MM.1S (cell line): ENCODE results near the gene FAM120B.

Experiments
- DNase-seq: peaks from one replicate; pipeline ENCODE4 v3.0.0-alpha.2; 2015
- H2AFZ ChIP-seq: fragments of 300-600 bp; sonication (generic); 2 replicates; pipeline ENCODE4 v1.6.0; 2016; ENCODE audit warnings: antibody characterized with exemption, low read length
- H3F3A ChIP-seq: fragments of 300-600 bp; sonication (generic); 2 replicates; pipeline ENCODE4 v1.6.1; 2016; ENCODE audit warnings: mild to moderate bottlenecking, antibody characterized with exemption, low read length, moderate library complexity, mixed read lengths; ENCODE audit not compliant: insufficient read depth
- H3K27ac ChIP-seq: fragments of 300-600 bp; sonication (generic); 2 replicates; pipeline ENCODE4 v1.5.1; 2016; ENCODE audit warnings: mild to moderate bottlenecking, low read length
- H3K27me3 ChIP-seq: fragments of 300-600 bp; sonication (generic); replicated peaks from 2 replicates; pipeline ENCODE4 v1.6.0; 2016; ENCODE audit warnings: low read length; ENCODE audit not compliant: insufficient read depth
- H3K36me3 ChIP-seq: fragments of 300-600 bp; sonication (generic); replicated peaks from 2 replicates; pipeline ENCODE4 v1.6.1; 2016; ENCODE audit warnings: mild to moderate bottlenecking, low read length, mixed read lengths; ENCODE audit not compliant: insufficient read depth
- H3K4me1 ChIP-seq: fragments of 300-600 bp; sonication (generic); 2 replicates; pipeline ENCODE4 v1.6.1; 2016; ENCODE audit warnings: low read length, mixed read lengths
- H3K4me2 ChIP-seq: fragments of 300-600 bp; sonication (generic); 2 replicates; pipeline ENCODE4 v1.6.0; 2016; ENCODE audit warnings: low read depth, low read length
- H3K4me3 ChIP-seq: fragments of 300-600 bp; sonication (generic); 2 replicates; pipeline ENCODE4 v1.5.1; 2016; ENCODE audit warnings: low read length, mixed read lengths
- H3K79me2 ChIP-seq: fragments of 300-600 bp; sonication (generic); 2 replicates; pipeline ENCODE4 v1.6.1; 2016; ENCODE audit warnings: mixed run types, low read length, mixed read lengths
- H3K9ac ChIP-seq: fragments of 300-600 bp; sonication (generic); 2 replicates; pipeline ENCODE4 v1.6.1; 2016; ENCODE audit warnings: low read length, mixed read lengths
- H3K9me2 ChIP-seq: fragments of 300-600 bp; sonication (generic); replicated peaks from 2 replicates; pipeline ENCODE4 v1.6.1; 2016; ENCODE audit warnings: mild to moderate bottlenecking, low read length, mixed read lengths; ENCODE audit not compliant: insufficient read depth
- H3K9me3 ChIP-seq: fragments of 300-600 bp; sonication (generic); replicated peaks from 2 replicates; pipeline ENCODE4 v1.6.1; 2016; ENCODE audit warnings: mild to moderate bottlenecking, low read length, mixed read lengths; ENCODE audit not compliant: insufficient read depth
- H4K20me1 ChIP-seq: fragments of 300-600 bp; sonication (generic); 2 replicates; pipeline ENCODE4 v1.6.1; 2016; ENCODE audit warnings: mild to moderate bottlenecking, low read length, moderate library complexity, mixed read lengths; ENCODE audit not compliant: insufficient read depth
- EZH2 ChIP-seq: fragments of 300-600 bp; sonication (generic); optimal IDR thresholded peaks from 2 replicates; pipeline ENCODE3; 2017; ENCODE audit warnings: low read depth, mild to moderate bottlenecking, antibody characterized with exemption, low read length, mixed read lengths
- EZH2phosphoT487 ChIP-seq: fragments of 300-600 bp; sonication (generic); IDR thresholded peaks from 2 replicates; pipeline ENCODE4 v1.6.1; 2018; ENCODE audit warnings: antibody characterized with exemption, low read length
- TF ChIP-seq, protein P1 (sequence below): fragments of 300-600 bp; sonication (generic); IDR thresholded peaks from 2 replicates; pipeline ENCODE4 v1.5.1; 2016; ENCODE audit warnings: antibody characterized with exemption, low read length, mixed read lengths

The FAM120B gene

DNA sequence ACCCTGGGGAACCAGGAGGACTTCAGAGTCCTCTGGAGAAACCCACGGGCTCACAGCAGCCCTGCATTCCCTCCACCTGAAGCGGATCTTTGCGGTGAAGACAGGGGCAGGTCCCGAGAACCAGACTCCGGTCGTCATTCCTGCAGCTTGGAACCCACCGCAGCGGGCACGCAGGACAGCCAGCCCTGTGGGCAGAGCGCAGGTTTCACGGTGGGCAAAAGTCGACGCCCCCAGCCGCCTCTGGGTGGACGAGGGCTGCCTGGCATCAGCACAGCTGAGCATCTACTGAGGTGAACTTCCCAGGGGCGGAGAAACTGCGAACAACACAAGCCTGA is 128.2 kb downstream of the FAM120B start:
- no peaks in the 10 kb centered on the region for H4K20me1 ChIP-seq
- no peak overlapping the region for H3K4me3 ChIP-seq
- H2AFZ ChIP-seq, result no peak overlapping the region
- H3K9me2 ChIP-seq, result no peaks in the 10 kb centered on the region
- H3K79me2 ChIP-seq, result no peaks in the 10 kb centered on the region
- no peak overlapping the region for H3K9ac ChIP-seq
- DNase-seq, result no peak
- no peaks in the 10 kb centered on the region for H3K4me1 ChIP-seq
- H3K9me3 ChIP-seq, result no peaks in the 10 kb centered on the region
- no peak overlapping the region for H3K4me2 ChIP-seq
- TF ChIP-seq EZH2 (no peak), EZH2phosphoT487 (no peak)
- TF ChIP-seq, protein P1, sequence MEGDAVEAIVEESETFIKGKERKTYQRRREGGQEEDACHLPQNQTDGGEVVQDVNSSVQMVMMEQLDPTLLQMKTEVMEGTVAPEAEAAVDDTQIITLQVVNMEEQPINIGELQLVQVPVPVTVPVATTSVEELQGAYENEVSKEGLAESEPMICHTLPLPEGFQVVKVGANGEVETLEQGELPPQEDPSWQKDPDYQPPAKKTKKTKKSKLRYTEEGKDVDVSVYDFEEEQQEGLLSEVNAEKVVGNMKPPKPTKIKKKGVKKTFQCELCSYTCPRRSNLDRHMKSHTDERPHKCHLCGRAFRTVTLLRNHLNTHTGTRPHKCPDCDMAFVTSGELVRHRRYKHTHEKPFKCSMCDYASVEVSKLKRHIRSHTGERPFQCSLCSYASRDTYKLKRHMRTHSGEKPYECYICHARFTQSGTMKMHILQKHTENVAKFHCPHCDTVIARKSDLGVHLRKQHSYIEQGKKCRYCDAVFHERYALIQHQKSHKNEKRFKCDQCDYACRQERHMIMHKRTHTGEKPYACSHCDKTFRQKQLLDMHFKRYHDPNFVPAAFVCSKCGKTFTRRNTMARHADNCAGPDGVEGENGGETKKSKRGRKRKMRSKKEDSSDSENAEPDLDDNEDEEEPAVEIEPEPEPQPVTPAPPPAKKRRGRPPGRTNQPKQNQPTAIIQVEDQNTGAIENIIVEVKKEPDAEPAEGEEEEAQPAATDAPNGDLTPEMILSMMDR, result no peak
- no peak overlapping the region for H3K27ac ChIP-seq
- H3K27me3 ChIP-seq, result no peaks in the 10 kb centered on the region
- H3K36me3 ChIP-seq, result no peaks in the 10 kb centered on the region
- H3F3A ChIP-seq, result no peaks in the 10 kb centered on the region

DNA sequence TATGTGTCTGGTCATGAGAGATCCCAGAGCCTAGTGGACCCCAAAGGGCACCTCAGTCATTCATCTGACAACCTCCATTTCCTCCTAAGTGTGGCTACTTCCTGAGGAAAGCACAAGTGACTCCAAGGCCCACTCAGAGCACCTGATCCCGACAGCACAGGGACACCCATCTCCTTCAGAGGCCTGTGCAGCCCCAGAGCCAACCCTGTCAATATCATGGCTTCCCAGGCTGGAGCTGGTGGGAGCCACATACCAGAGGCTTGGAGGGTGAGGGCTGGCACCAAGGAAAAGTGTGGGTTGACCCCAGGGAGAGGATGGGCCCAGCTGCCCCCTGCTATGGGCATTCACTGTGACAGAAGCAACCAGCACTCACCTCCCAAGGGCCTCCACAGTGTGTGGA is 129.2 kb downstream of the FAM120B start:
- DNase-seq, result no peak
- no peaks in the 10 kb centered on the region for H3K4me1 ChIP-seq
- no peaks in the 10 kb centered on the region for H3F3A ChIP-seq
- no peak overlapping the region for H2AFZ ChIP-seq
- TF ChIP-seq, protein P1, result no peak
- TF ChIP-seq EZH2phosphoT487, result no peak
- H4K20me1 ChIP-seq, result no peaks in the 10 kb centered on the region
- H3K9me3 ChIP-seq, result no peaks in the 10 kb centered on the region
- no peaks in the 10 kb centered on the region for H3K36me3 ChIP-seq
- H3K4me3 ChIP-seq, result no peak overlapping the region
- H3K9me2 ChIP-seq, result no peaks in the 10 kb centered on the region
- no peaks in the 10 kb centered on the region for H3K79me2 ChIP-seq
- H3K4me2 ChIP-seq, result no peak overlapping the region
- H3K9ac ChIP-seq, result no peak overlapping the region
- no peaks in the 10 kb centered on the region for H3K27me3 ChIP-seq
- H3K27ac ChIP-seq, result no peak overlapping the region

DNA sequence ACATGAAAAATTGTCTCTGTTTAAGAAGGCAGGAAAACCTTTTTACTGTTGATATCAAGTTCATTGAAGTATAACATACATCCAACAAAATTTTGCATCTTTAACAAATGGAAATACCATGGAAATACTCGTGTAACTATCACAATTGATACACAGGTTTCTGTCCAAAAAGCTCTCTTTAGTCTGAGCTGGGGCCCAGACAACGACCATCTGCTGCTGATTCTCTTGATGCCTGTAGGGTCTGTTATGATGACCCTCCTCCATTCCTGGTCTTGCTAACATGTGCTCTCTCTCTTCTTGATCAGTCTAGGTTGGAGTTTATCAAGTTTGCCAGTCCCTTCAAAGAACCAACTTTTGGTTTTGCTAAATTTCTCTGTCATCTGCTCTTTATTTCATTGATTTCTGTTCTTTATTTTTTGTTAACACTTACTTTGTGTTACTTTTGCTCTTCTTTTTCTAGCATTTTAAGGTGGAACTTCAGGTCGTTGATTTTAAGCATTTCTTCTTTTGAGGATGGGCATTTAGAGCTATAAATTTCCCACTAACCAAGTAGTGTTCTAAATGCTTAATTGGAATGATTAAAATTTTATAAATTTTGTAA is 129.8 kb downstream of the FAM120B start:
- Histone ChIP-seq H4K20me1 (no peaks in the 10 kb centered on the region), H3F3A (no peaks in the 10 kb centered on the region), H3K27ac (no peak overlapping the region), H3K9ac (no peak overlapping the region), H3K4me1 (no peaks in the 10 kb centered on the region), H3K27me3 (no peaks in the 10 kb centered on the region), H3K4me2 (no peak overlapping the region), H3K4me3 (no peak overlapping the region), H3K9me3 (no peaks in the 10 kb centered on the region), H3K36me3 (no peaks in the 10 kb centered on the region), H3K9me2 (no peaks in the 10 kb centered on the region), H3K79me2 (no peaks in the 10 kb centered on the region), H2AFZ (no peak overlapping the region)
- DNase-seq, result no peak
- TF ChIP-seq EZH2 (no peak), EZH2phosphoT487 (no peak)
- TF ChIP-seq, protein P1, result no peak
